DLD1 (cell line): ENCODE results near the gene DOCK6.

ENCODE experiments used
- in situ Hi-C: cut with HindIII; loops from 2 replicates; pipeline ENCODE4 v1.10.0; 2017; ENCODE audit warnings: low sequenced_read_pairs

Gene DOCK6

DNA sequence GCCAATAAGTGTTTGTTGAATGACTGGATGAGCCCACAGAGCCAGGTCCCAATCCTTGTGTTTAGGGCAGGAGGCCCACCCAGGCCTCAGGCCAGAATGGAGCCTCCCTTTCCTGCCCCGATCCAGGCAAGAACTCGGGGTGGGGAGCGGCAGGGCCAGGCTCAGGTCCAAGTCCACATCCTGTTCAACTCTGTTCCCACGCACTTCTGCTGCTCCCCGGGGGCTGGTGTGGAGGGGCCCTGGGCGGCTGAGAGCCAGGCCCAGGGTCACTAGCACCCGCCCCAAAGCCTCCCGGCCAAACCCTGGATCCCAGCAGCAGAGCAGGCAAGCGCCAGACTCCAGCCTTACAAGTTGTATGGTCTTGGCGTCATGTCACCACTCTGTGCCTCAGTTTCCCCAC lies 14.9 kb downstream of the DOCK6 start:
- in situ Hi-C loops = no loop called here

DNA sequence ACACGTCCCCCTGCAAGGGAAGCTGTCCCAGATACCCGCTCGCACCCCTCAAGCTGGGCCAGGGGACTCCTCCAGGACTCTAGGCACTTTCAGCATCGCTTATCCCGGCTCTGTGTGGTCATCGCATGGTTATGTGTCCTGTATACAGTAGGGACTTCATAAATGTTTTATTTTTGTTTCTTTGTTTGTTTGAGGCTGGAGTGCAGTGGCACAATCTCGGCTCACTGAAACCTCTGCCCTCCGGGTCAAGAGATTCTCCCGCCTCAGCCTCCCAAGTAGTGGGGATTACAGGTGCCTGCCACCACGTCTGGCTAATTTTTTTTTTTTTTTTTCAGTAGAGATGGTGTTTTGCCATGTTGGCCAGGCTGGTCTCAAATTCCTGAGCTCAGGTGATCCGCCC lies 15.4 kb downstream of the DOCK6 start:
- in situ Hi-C loops = no loop called here

DNA sequence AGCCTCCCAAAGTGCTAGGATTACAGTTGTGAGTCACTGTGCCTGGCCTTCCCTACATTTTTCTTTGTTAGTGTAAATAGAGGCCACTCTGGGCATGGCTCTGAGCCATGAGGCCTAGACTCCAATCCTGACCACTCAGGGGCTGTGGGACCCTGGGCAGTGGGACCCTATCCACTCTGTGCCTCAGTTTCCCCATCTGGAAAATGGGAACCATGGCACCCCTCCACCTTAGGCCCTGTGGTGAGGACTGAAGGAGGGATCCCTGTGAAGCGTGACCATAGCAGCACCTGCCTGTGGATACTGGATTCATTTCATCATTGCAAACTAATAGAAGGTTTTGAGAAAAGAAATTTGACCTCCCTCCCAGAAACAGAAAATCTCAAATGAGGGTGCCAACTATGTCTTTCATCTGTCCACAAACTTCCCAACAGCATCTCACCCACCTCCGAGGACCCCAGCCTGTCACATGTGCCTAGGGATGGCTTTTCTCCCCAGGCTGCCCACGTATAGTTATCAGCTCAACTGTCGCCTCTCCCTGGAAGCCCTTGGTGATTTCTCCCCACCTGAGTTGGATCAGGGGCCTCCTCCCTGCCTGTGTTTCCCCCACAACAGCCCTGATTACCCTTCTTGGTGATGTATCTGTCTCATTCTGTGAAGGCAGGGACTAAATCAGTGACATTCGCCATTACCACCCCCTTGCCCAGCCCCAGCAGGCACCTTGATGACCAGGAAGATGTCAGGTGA lies 17.3 kb downstream of the DOCK6 start:
- in situ Hi-C loops = no loop called here

DNA sequence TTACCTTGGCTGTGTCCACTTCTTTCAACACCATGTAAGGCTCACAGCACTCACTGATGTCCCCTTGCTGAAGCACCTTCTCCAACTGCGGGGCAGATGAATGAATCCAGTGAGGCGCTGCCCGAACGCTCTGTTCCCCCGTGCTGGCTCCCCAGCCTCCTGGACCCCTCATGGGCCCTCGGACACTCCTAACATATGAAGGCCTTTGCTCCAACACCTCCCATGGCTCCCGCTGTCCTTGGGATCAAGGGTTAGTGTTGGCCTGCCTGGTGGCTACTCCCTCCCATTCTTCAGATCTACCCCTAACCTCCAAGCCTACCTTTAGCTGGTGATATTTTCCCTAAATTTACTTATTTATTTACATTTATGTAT lies 18.5 kb downstream of the DOCK6 start:
- in situ Hi-C loops = no loop called here

DNA sequence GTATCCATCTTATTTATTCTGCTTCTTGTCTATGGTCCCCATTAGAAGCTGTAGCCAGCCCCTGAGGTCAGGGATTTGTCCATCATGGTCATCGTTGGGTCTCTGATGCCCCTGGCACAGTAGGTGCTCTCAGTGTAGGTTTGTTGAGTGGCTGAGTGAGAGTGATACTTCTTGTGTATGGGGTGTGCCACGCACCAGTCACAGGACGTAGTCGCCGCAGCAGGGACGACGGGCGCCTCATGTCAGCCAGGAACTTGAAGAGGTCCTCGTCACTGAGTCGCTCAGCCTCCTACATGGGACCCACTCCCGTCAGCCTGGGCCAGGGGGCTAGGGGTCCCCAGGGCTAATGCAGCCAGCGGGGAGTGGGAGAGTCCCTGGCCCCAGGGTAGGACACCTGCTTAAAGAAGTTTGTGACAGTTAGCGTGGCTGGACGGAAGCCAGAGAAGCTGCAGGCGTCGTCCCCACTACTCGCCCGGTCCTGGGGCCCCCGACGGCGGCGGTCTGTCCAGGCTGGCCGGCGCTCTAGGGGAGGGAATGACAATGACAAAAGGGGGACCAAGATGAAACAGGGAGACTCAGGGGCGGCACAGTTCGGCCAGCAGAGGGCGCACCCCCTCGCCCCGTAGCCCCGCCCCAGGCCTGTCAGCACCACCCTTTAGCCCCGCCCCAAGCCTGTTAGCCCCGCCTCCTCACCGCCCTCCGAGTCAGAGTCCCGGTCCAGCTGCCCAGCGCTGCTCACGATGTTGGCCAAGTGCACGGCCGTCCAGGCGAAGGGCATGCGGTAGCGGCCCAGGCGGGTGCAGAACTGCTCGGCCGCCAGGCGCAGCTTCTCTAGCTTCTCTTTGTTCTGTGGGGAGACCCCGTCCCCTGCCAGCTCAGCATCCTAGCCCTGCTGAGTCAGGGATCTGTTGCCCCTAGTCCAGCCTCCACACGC lies 19.2 kb downstream of the DOCK6 start:
- in situ Hi-C loops = no loop called here

DNA sequence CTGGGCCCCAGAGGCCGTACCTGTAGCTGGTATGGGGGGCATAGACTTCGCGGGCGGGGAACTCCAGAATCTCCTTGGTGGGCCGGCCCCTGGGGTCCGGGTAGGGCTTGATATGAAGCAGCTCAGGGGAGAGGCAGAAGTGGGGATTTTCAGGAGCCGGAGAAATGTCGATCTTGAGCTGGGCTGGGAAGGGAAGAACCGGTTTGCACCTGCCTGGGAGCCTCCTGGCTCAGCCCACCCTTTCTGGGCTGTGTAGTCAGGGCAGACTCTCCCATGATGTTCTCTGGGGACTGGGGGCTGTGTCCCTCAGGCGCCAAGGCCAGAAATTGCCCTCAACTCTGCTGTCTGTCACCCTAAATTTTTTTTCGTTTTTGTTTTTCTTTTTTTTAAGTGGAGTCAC lies 20.3 kb downstream of the DOCK6 start:
- in situ Hi-C loops = no loop called here

DNA sequence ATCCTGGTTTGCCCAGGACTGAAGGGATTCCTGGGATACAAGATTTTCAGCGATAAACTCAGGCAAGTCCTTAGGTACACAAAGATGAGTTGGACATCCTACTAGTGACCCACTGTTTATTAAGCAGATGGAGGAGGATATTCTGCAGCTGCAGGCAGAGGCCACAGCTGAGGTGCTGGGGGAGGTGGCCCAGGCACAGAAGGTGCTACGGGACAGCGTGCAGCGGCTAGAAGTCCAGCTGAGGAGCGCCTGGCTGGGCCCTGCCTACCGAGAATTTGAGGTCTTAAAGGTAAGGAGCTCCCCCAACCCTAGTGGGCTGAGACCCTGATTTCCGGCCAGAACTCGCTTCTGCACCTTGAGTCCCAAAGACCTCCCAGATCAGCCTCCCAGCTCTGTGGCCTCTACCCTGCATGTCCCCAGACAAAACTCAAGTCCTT lies 22.3 kb downstream of the DOCK6 start:
- in situ Hi-C loops = no loop called here

DNA sequence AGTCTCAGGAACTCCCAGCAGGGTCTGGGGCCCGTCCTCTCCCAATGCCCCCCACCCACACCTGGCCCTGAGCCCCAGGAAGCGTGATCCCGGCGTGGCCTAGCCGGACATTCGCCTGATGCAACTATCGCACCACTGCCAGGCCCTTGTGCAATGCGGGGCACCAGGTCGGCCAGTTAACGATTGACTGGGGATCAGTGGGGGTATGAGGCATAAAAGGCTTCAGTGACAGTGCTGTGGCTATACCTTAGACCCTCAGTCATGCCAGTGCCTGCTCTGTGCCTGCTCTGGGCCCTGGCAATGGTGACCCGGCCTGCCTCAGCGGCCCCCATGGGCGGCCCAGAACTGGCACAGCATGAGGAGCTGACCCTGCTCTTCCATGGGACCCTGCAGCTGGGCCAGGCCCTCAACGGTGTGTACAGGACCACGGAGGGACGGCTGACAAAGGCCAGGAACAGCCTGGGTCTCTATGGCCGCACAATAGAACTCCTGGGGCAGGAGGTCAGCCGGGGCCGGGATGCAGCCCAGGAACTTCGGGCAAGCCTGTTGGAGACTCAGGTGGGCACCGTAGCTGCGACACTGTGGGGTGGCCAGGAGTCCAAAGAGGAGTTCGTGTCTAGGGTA lies 22.8 kb downstream of the DOCK6 start, which contains the start of gene ANGPTL8:
Gene ANGPTL8, plus strand, starts transcription at position 243 of the 624 bp plus-strand sequence. Its CDS starts 19 bp downstream, at position 262.
- in situ Hi-C loops = no loop called here

DNA sequence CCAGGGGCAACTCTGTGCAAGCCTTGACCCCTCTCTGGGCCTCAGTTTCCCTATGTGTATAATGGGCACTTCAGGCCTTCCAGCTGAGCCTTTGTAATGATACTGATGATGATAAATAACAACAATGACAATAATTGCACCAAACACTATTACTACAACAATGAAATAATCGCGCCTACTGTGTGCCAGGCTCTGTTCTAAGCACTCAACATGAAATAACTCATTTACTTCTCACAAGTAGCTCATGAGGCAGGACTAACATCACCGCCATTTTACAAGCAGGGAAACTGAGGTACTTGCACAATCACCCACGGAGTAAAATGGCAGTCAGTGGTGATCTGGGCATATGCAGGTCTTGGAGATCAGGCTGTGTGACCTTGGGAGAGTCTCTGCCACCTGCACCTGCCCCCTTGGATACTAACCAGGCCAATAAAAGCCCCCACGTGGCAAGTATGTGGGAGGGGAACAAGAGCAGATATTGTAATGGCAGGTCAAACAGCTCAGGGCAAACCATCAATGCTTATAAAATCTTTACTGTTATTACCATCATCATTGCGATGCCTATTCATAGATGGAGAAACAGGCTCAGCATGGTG lies 23.4 kb downstream of the DOCK6 start:
- in situ Hi-C loops = no loop called here

DNA sequence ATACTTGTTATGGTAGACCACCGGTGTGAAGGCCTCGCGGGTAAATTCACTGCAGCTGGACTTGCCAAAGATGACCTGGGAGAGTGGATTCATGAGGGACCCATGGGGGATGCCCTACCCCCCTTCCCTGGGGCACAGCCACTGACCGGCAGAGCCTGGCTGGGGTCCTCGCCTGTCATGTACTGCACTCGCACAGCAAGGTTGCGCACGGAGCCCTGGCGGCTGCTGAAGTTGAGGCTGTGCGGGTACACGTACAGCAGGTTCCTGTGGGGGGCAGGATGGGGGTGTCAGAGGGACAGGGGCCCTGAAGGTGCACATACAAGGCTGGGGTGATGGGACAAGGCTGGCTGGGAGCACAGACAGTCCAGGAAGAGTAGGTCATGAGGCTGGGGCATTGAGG lies 24.3 kb downstream of the DOCK6 start:
- in situ Hi-C loops = no loop called here

DNA sequence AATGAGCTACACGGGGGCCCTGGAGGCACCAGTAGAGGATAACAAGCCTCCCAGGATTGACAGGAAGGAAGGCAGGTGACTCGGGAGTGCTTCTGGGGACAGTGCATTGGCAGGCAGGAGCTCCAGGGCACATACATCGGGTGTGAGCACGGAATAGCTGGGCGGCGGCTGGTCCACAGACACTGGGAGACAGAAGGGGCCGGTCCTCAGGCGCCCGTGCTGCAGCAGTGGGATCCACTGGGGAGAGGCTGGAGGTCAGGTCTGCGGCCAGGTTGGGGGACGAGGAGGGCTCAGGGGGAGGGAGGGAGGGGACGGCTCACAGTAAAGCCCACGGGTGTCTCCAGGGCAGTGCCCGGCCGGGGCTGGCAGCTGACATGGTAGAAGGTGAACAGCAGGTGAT lies 25.0 kb downstream of the DOCK6 start:
- in situ Hi-C loops = no loop called here

DNA sequence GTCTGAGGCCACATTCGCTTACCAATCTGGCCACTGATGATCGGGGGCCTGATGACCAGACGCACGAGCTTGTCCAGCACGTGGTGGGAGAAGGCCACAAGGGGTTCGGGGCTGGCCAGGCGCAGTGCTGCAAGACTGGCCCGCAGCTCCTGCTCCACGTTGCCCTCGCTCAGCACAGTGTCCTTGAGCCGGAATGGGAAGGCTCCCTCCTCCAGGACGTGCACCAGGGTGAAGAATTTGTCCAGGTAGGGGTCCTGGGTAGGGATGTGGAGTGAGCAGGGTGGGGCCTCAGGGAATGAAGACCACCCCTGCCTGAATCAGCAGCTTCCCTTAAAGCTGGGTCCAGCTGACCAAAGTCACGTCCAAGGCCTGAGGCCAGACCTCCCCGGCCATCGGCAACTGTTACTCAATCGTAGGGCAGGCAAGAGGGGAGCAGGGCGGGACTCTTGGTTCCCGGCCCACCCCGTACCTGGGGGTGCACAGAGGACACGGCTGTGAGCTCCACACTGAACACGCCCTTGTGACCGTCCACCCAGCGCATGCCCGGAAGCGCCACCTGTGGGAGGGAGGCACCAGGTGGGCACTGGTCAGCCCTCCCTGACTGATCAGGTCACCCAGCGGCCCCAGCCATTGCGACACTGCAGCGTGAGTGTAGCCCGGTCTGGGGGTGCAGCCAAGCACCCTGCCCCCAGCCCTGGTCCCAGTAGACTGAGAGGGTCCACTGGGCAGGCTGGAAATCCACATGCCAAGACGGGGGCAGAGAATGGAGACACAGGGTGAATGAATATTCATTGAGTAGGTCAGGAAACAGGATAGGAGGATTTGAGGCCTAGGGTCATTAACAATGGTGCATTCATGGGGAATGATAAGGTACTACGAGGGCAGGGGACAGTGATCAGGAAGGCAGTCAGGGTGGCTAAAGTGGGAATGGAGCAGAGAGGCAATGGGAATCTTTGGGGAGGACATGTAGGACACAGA lies 25.7 kb downstream of the DOCK6 start:
- in situ Hi-C loops = no loop called here

DNA sequence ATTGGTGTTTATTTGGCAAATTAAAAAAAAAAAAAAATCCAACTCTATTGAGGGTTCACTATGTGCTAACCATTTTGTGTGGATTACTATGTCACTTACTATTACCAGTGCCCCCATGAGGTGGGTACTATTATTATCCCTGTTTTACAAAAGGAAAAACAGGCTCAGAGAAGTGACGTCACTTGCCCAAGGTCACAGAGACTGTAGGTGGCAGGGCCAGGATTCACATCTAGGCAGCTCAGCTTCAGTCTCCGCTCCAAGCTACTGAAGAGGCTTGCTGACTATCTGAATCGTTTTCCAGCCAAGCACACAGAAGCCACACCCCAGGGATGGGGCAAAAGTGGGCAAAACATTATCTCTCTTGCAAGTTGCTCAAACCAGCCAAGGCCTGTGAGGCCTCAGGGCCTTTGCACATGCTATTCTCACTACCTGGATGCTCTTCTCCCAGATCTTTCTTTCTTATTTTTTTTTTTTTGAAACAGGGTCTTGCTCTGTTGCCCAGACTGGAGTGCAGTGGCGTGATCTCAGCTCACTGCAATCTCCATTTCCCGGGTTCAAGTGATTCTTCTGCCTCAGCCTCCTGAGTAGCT lies 27.7 kb downstream of the DOCK6 start:
- in situ Hi-C loops = no loop called here

DNA sequence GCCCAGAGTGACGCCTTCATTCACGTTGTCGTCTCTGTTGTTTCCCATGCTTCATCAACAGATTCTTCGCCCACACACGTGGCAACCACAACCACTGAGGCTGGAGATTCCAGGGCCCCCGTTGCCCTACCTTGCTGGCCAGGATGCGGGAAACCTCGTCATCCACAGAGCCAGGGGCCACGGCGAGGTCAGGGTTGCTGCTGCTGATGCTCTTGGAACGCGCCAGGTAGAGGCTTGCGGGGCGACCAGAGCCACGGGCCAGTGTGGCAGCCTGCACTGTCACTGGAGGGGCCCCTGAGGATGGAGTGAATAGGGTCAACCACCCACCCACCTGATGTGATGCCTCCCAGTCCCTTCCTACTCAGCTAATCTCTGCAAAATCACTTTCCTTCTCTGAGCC lies 29.3 kb downstream of the DOCK6 start:
- in situ Hi-C loops = no loop called here

DNA sequence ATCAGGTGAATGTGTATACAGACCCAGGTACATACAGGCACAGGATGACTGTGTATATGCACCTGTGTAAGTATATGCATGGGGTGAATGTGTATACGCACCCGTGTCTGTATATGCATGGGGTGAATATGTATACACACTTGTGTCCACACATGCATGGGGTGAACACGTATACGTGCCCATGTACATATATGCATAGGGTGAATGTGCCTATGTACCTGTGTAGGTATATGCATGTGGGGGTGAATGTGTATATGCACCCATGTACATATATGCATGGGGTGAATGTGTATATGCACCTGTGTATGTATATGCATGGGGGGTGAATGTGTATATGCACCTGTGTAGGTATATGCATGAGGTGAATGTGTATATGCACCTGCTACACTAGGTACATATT lies 29.8 kb downstream of the DOCK6 start:
- in situ Hi-C loops = no loop called here

DNA sequence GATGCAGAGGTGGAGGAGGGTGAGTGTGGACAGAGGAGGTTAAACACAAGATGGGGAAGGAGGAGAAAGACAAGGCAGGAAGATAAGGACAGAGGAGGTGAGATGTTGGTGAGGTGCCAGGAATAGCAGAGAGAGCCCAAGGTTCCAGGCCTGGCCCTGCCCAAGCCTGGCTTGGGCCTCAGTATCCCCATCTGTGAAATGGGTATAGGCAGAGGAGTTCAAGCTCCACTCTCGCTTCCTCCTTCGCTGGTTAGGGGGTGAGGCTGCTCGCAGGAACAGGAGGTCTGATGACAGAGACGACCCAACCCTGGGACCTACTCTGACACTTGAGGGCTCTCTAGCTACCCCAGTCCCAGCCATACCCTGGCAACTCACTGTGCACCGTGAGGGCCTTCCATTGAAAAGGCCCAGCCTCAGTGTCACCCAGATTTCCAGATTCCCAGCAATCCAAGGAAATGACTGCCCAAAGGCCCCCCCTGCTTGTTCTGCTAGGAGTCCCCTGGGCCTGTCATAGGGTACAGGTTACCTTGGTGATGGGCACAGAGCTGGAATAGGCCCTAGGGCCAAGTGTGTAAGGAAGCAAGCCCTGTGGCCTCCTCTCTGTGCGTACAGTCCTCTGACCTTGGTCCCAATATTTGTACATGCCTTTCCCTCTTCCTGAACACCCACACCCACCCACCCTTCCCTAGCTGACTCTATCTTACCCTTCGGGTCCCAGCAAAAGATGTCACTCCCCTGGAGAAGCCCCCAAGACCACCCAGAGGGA lies 31.5 kb downstream of the DOCK6 start:
- in situ Hi-C loops = no loop called here

DNA sequence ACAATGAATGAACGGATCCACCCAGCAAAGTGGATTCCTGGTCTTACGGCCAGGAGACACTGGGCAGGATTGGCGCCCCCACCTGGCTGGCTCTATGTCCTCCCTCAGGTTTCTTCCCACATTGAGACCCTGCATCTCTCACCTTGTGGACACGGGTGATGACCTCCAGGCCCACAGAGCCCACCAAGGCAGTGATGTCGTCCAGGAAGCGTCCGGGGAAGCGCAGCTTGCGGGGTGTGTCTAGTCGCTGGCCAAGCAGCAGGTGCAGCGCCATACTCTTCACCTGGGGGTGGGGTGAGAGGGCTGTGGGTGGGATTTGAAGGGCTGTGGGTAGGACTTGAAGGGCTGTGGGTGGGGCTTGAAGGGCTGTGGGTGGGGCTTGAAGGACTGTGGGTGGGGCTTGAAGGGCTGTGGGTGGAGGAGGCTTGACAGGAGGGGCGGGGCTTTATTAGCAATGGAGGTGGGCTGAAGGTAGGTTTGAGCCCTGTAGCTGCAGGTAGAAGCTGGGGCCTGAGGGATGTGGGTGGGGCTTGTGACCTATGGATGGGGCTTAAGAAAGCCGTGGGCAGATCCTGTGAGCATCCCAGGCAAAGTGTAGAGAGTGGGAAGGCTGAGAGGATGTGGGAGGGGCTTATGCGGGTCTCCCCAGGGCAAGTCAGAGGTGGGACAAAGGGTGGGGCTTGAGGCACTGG lies 35.0 kb downstream of the DOCK6 start:
- in situ Hi-C loops = no loop called here

DNA sequence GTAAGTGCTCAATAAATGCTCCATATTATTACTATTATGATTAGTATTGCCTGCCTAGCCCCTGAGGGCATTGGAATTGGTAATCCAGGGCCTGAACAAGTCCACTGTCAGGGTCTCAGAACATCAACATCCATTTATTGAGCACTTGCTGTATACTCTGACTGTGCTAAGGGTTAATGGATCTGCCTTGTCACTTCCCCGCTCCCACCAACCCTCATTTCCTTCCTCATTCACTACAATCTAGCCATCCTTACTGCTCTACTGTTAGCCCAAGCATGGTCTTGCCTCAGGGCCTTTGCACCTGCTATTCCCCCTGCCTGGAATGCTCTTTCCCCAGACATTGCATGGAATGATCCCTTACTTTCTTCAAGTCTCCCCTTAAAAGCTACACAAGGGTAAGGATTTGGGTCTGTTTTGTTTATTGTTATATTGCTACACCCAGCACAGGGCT lies 35.6 kb downstream of the DOCK6 start:
- in situ Hi-C loops = no loop called here
